PC-9 (cell line): ENCODE results near the gene COL18A1.

Source experiments
- EZH2 ChIP-seq: fragments of 200-600 bp; sonication (generic); IDR thresholded peaks from 2 replicates; pipeline ENCODE4 v1.8.0; 2017; ENCODE audit warnings: antibody characterized with exemption, low read depth
- TF ChIP-seq, protein P1 (sequence below): fragments of 200-600 bp; sonication (generic); conservative IDR thresholded peaks from 2 replicates; pipeline ENCODE4 v1.6.1; 2017; ENCODE audit warnings: mixed run types, antibody characterized with exemption, mild to moderate bottlenecking, moderate library complexity

DNA sequence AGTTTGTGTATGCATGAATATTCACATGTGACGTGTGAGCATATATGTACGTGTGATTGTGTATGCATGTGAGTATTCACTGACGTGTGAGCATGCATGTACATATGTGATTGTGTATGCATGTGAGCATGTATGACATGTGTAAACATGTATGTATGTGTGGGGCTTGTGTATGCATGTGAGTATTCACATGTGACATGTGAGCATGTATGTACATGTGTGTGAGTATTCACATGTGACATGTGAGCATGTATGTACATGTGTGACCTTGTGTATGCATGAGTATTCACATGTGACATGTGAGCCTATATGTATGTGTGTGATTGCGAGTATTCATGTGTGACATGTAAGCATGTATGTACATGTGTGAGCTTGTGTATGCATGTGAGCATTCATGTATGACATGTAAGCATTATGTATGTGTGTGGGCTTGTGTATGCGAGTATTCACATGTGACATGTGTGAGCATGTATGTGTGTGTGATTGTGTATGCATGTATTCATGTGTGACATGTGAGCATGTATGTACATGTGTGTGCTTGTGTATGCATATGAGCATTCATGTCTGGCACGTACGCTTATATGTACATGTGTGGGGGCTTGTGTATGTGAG is 47.8 kb downstream of the COL18A1 start:
- TF ChIP-seq, protein P1, sequence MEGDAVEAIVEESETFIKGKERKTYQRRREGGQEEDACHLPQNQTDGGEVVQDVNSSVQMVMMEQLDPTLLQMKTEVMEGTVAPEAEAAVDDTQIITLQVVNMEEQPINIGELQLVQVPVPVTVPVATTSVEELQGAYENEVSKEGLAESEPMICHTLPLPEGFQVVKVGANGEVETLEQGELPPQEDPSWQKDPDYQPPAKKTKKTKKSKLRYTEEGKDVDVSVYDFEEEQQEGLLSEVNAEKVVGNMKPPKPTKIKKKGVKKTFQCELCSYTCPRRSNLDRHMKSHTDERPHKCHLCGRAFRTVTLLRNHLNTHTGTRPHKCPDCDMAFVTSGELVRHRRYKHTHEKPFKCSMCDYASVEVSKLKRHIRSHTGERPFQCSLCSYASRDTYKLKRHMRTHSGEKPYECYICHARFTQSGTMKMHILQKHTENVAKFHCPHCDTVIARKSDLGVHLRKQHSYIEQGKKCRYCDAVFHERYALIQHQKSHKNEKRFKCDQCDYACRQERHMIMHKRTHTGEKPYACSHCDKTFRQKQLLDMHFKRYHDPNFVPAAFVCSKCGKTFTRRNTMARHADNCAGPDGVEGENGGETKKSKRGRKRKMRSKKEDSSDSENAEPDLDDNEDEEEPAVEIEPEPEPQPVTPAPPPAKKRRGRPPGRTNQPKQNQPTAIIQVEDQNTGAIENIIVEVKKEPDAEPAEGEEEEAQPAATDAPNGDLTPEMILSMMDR = no peak
- TF ChIP-seq EZH2 = no peak
